ENCODE measurements around the gene STXBP1.

GRCh38 chr9:127662617-127663016, 50.5 kb downstream of the STXBP1 start:
- TF ChIP-seq MAX (IDR thresholded peaks at IDR 0.05; ENCODE audit: insufficient read depth, insufficient read length) (no peak), POLR2A (IDR thresholded peaks at IDR 0.05; ENCODE audit: low read depth, low read length) (no peak), POLR2AphosphoS5 (IDR thresholded peaks at IDR 0.05; ENCODE audit: insufficient read depth, low read depth, low read length) (no peak)

Measured in endothelial cell of umbilical vein (primary cell).